Activated gamma-delta T cell (primary cell): ENCODE measurements around the gene SLF1.

Source experiments
- DNase-seq: peaks from one replicate; lab custom pipeline; 2025; lab: John Stamatoyannopoulos, UW

SLF1 gene

DNA sequence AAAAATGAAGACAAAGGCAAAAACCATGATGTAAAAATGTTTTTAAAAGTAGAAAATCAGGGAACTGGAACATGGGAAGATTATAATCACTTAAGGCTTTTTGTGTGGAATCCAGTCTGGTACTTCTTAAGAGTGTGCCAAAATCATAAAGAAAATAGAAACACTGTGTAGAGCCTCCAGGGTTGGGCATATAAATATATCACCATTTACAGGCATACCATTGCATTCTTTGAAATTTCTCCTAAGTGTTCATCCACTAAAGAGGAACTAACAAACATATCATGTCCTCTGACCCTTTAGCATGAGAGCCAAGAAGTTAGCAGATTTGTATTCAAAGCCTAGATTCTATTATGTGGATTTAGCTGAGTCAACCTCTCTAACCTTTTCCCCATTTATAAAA, 93.3 kb downstream of the SLF1 start:
- DNase-seq: no peak

DNA sequence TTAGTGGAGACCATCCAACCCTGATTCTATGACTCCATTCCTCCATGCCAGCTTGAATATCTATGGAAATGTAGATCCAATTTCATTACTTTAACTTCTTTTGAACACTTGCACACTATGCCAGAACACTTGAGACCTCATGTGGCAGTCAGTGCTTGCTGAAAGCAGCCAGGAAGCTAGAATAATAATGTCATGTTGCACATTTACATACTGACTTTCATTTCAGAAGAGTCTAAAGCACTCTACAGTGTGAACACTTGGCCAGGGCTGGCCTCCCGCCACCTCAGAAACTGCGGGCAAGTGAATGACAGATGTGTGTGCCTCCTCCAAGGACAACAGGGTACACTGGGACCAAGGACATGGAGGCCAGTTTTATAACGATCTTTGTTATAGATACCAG, 97.3 kb downstream of the SLF1 start:
- DNase-seq: no peak

DNA sequence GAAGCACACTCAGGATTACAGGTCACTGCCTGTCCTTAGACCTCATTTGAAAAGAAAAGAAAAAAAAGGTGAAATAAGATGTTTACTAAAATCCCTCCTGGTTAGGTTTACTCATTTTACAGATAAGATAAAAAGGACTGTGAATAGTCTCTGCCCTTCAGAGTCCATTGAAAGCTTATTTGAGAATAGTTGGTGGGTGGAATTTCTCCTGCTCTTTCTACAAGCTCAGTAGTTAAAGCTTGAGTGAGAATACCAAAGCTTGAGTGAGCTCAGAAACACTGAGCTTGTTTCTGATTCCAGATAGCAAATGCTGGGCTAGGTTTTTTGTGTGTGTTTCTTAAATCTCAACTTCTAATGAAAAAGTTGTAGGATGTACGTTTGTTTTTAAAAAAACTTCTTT, 106.7 kb downstream of the SLF1 start:
- no peak for DNase-seq

GRCh38 chr5:94731471-94731870, 113.0 kb downstream of the SLF1 start:
- no peak for DNase-seq

DNA sequence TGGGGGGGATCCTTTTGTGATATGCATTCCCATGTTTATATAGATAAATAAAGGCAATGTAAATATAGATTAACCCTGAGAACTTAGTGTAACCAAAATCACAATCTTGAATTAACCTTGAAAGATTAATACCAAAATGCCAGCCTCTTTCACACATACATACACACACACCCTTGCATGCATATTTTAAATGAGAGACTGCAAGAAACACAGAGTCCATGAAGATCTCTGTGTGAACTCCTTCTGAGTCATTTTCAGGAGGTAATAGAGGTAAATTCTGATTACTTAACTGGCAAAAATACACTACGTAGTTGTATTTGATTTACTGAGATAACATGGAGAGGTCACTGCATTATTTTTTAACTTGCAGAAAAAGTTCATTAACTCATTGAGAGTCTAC, 118.0 kb downstream of the SLF1 start:
- no peak for DNase-seq

GRCh38 chr5:94740286-94740685, 121.8 kb downstream of the SLF1 start:
- DNase-seq: no peak

- DNase-seq: no peak
These were observed 124.4 kb downstream of the SLF1 start for GRCh38 chr5:94742852-94743251.

DNA sequence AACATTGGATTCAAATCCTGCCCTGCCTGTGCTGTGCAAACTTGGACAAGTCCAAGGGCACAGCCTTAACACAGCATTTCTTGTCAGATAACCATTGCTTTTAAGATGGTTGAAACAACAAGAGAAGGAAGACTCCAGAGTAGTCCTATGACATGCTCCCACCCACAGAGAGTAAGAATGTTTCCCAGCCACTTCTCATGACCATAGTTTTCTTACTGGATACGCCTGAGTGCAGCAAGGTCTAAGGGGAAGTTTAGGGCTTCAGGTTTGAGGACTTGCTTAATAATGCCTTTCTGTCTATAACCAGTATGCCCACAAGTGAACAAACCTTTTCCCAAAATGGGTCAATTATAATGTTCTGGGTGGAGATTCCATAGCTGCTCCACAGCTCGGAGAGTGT, 126.4 kb downstream of the SLF1 start:
- no peak for DNase-seq

GRCh38 chr5:94745786-94746730, 127.6 kb downstream of the SLF1 start:
- DNase-seq: no peak

DNA sequence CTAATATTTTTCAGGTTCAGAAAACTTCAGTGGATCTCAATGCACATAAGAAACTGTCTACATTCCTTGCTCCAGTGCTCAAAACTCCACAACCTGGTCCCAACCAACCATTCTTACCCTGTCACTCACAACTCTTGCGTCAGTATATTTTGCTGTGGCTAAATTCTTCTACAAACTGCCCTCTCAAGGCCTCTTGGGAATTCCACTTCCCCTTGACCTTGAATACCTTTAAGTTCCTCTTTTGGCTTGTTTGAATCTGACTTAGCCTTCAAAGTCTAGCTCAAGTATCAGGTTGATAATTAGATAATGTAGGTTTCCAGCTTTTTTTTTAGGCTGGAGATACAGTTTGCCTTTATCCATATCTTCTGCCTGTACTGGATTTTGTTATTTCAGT, 128.3 kb downstream of the SLF1 start:
- DNase-seq: no peak
